Measurements from ENCODE around the gene NRF1. TPM values are rescaled to one million over a fixed set of nuclear protein-coding genes. Genes with fewer than 3 reads are reported as not detected.
A peak's percentile ranks its signal among the peaks of the same experiment; 100 is the strongest.

The NRF1 gene
- total and polyA plus RNA-seq, 2 of the 8 experiments (the other 6 are each of a cell fraction or from before 2014, with no cell fraction given) = 18.2 to 21.4 TPM

DNA sequence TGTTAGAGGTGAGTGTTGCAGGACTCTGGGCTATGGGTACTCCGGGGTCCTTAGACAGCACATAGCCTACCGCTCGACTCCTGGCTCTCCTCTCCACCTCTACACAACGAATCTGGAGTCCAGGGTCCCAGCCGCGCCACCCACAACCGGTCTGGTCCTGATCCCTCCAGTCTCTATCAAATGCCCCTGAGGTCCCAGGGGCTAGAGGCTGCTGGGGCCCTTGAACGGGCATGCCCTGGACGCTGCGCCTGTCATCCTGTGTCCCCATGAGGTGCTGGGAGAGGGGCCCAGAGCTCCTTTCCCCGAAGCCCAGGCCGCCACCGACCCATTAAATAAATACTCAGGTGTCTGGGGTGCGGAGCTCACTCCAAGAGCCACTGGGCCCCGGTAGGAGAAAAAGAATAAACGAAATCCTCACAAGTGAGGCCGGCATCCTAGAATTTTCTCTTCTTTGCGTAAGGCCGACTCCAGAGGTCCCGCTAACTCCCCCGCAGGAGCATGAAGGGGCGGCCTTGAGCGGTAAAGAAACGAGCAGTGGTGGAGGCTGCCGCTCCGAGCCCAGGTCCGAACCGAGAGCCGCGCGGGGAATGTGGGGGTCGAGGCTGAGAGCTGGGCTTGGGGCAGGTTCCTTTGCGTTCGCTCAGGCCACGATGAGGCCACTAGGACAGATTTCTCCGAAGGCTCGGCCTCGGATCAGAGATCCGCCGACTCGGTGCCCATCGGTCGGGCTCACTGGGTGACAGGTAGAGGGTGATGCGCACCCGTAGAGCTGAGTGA, 166.7 kb downstream of the NRF1 start (continued):
- TF ChIP-seq EZH2 (IDR thresholded peaks at IDR 0.05; ENCODE audit: low read depth, low read length, severe bottlenecking) = peak; percentile 87
- no peak for TF ChIP-seq TCF12 (IDR thresholded peaks at IDR 0.05; ENCODE audit: low read depth, low read length)
- TF ChIP-seq SP2 (IDR thresholded peaks at IDR 0.05; ENCODE audit: low read length) = no peak
- no peak for TF ChIP-seq CBX5 (IDR thresholded peaks at IDR 0.05; ENCODE audit: low read depth, low read length)
- TF ChIP-seq, protein P1, sequence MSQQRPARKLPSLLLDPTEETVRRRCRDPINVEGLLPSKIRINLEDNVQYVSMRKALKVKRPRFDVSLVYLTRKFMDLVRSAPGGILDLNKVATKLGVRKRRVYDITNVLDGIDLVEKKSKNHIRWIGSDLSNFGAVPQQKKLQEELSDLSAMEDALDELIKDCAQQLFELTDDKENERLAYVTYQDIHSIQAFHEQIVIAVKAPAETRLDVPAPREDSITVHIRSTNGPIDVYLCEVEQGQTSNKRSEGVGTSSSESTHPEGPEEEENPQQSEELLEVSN (IDR thresholded peaks at IDR 0.05) = 0 out of 2 replicates have a peak, but pooled peaks have one; percentile 24
- TF ChIP-seq RNF2 (IDR thresholded peaks at IDR 0.05; ENCODE audit: borderline replicate concordance, low read depth, low read length, missing control alignments, poor library complexity, severe bottlenecking) = peak; percentile 94
- no peak for TF ChIP-seq CHD2 (IDR thresholded peaks at IDR 0.05; ENCODE audit: low read length)
- TF ChIP-seq CTBP2 (IDR thresholded peaks at IDR 0.05; ENCODE audit: borderline replicate concordance, insufficient read depth, insufficient read length, low read length) = peak; percentile 41
- no peak for TF ChIP-seq BRCA1 (IDR thresholded peaks at IDR 0.05; ENCODE audit: low read depth, low read length)
